Coronary artery (tissue), 2 donors: ENCODE data around the gene PRMT2.

Experiments
- DNase-seq: peaks from one replicate; pipeline ENCODE4 v3.0.0-alpha.2; 2017; ENCODE audit warnings: low spot score
- H3K27ac ChIP-seq, 2 donors: fragments of 200-600 bp; sonication (generic); one replicate each; pipeline ENCODE4 v1.5.1; 2016 to 2019
- H3K4me3 ChIP-seq: fragments of 200-600 bp; sonication (generic); 2 replicates; pipeline ENCODE4 v1.5.1; 2016; ENCODE audit warnings: mild to moderate bottlenecking, moderate library complexity
- TF ChIP-seq, protein P1 (sequence below): fragments of 200-600 bp; sonication (generic); IDR thresholded peaks from one replicate; pipeline ENCODE4 v1.5.1; 2019; ENCODE audit warnings: antibody characterized with exemption

Gene PRMT2

DNA sequence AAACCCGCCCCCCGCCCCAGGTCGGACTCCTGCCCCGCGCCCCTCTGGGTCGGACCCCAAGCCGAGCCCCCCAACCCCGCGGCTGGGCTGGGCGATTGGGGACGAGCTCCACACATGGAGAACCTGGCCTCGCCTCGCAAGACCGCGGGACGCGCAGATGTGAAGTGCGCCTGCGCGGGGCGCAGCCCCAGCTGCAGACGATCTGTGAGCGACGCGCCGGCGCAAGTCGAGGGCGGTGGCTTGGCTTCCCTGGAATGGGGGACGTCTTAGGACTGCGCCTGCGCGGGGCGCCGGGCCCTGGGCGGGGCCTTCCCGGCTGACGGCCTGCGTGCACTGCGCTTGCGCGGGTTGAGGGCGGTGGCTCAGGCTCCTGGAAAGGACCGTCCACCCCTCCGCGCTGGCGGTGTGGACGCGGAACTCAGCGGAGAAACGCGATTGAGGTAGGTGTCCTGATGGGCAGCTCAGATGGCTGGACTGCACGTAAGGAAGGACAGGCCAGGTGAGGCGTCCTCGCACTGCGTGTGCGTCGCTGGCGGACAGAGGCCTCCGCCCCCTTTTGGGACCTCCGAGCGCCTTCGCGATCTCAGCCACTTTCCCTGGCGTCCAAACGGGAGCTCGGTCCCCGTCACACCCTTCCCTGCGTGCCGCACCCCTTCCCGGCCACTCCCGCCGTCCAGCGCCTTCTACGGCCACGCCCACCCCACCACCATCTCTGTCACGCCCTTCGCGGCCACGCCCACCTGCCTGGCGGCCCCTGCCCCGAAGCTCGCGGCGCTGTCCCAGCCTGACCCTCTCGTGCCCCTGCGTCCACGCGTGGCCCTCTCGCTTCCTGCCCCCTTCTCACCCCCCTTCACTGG is at the start of gene PRMT2:
Gene PRMT2 (plus strand): TSS at position 351 of the 857 bp plus-strand sequence. CDS start 1,278 bp downstream, outside the sequence.
- DNase-seq = peak; percentile 98
- Histone ChIP-seq H3K27ac (peak within 1 kb of the TSS; percentile 90 to 100), H3K4me3 (peak within 1 kb of the TSS; percentile 83)
- TF ChIP-seq, protein P1, sequence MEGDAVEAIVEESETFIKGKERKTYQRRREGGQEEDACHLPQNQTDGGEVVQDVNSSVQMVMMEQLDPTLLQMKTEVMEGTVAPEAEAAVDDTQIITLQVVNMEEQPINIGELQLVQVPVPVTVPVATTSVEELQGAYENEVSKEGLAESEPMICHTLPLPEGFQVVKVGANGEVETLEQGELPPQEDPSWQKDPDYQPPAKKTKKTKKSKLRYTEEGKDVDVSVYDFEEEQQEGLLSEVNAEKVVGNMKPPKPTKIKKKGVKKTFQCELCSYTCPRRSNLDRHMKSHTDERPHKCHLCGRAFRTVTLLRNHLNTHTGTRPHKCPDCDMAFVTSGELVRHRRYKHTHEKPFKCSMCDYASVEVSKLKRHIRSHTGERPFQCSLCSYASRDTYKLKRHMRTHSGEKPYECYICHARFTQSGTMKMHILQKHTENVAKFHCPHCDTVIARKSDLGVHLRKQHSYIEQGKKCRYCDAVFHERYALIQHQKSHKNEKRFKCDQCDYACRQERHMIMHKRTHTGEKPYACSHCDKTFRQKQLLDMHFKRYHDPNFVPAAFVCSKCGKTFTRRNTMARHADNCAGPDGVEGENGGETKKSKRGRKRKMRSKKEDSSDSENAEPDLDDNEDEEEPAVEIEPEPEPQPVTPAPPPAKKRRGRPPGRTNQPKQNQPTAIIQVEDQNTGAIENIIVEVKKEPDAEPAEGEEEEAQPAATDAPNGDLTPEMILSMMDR = no peak

DNA sequence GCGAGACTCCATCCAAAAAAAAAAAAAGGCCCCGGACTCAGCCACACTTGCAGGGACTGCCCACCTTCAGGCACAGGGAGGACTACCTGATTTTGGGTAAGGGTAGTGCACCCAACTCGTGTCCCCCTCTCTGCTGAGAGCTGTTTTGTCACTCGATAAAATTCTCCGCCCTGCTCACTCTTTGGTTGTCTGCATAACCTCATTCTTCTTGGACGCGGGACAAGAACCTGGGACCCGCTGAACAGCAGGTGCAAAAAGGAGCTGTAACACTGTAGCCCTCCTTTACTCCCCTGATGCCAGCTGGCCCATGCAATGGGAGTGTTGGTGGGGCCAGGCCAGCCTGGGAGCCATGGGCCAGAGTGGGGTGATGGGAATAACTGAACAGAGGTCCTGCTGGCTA is 41.2 kb upstream of the PRMT2 start:
- no peak for DNase-seq
- TF ChIP-seq, protein P1 = no peak
- no peak overlapping the region for H3K4me3 ChIP-seq
- no peak overlapping the region for H3K27ac ChIP-seq

DNA sequence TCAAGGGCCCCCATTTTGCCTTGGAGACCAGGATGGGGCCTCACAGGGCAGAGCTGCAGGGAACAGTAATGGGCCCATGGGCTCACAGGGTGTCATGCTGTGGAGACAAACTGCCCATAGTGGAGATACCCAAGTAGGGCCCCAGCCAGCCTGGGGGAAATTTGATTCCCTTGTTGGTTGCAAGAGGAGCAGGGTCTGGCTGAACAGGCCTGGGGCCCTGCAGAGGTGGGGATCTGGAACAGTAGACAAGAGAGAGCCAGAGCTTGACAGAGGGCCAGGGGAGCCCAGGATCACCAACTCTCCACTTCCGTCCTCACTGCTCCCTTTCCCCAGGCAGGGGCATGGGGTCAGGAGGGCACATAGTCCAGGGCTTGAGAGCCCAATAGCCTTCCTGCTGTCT is 39.3 kb upstream of the PRMT2 start:
- no peak for DNase-seq

DNA sequence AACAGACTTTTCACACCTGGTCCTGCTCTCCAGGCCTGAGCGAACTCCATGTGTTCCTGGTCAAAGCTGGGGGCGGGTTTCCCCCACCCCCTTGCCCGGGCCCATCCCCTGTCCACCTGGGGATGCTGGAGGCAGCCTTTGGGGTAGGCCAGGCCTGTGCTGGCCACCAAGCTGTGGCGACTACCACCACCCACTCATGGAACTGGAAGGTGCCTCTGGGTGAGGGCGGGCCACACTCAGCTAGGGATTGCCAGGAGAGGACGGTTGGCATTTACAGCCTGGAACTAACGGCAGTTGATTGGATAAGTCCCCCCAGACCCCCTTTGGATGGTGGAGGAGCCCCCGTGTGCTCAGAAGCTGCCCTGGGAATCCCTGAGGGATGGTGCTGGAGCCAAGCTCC is 38.4 kb upstream of the PRMT2 start:
- TF ChIP-seq, protein P1 = no peak
- Histone ChIP-seq H3K4me3 (no peak overlapping the region), H3K27ac (no peak overlapping the region)
- DNase-seq = no peak

More for the DNA sequence above, 39.3 kb upstream of the PRMT2 start:
- Histone ChIP-seq H3K27ac (no peak overlapping the region), H3K4me3 (no peak overlapping the region)
- TF ChIP-seq, protein P1 = no peak

DNA sequence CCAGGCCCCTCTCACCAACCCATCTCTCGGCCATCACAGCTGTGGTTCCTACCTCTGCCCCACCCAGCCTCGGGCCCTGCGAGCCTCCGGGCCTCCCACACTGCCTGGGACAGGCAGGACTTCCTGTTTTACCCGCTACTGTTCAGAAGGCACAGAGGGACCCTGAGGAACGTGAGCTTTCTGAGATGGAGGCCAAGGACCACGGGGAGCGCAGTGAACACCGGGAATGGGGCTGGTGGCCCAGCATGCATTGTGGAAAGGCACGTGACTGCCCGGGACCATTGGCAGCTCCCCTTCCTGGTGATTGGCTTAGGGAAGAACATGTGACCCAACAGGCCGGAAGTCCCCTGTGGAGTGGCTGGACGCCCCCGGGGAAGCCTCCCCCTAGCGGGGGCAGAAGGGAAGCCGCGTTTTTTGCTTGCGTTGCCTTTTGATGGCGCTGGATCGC is 37.6 kb upstream of the PRMT2 start:
- Histone ChIP-seq H3K27ac (no peak overlapping the region), H3K4me3 (no peak overlapping the region)
- TF ChIP-seq, protein P1 = no peak
- no peak for DNase-seq

DNA sequence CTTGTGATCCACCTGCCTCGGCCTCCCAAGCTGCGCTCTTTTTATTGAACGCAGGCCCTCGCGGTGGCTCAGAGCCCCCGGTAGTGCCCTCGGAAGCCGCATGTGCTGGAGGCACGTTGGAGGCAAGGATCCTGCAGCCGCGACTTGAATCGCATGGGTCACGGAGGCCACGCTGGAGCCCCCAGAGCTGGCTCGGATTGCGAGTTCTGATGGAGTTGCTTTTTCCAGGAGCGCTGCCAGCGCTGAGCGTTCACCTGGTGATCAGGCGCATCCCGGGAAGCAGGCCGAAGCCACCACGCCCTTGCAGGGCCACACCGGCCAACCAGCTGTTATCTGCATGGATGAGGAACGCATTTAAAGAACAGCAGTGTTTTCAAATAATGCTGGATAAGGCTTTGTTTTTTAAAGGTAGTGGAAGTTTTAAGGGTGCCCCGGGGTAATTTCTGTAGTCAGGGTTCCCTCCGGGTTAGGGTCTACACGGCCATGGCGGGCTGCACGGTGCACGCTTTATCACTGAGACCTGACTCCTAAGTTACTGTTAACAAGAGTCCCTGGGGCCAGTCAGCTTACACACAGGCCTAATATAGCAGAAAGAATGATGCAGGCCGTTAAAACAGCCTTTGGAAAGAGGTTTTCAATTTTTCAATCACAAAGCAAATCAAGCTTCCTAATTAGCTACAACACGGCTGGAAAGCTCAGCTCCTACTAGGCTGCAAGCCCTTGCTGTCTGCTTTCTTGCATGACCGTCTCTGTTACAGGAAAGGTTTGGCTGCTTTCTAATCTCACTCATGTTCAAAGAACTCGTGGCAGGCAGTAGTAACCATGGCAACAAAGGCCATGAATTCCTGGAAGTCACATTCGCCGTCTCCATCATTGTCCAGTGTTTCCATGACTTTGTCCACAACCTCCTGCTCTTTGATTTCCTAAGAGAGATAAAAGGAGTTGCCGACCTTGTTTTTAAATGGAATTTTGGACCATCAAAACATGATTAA is 36.6 kb upstream of the PRMT2 start:
- H3K27ac ChIP-seq = no peak overlapping the region
- H3K4me3 ChIP-seq = no peak overlapping the region
- TF ChIP-seq, protein P1 = no peak
- no peak for DNase-seq
